Measurements from ENCODE around the gene CLINT1. TPM values are rescaled to one million over a fixed set of nuclear protein-coding genes. Genes with fewer than 3 reads are reported as not detected.
"Not testable (repeated sequence)": the region's sequence is repeated elsewhere in the genome, so short reads cannot be mapped to it uniquely, and the experiment has no call there.

CLINT1 gene
- total RNA-seq = 102 TPM

GRCh38 chr5:157858527-157859226 lies at the start of gene CLINT1:
CLINT1 (minus strand) TSS chr5:157859145; CDS start chr5:157858970, 175 bp downstream.
- ATAC-seq = peak; percentile 95

DNA sequence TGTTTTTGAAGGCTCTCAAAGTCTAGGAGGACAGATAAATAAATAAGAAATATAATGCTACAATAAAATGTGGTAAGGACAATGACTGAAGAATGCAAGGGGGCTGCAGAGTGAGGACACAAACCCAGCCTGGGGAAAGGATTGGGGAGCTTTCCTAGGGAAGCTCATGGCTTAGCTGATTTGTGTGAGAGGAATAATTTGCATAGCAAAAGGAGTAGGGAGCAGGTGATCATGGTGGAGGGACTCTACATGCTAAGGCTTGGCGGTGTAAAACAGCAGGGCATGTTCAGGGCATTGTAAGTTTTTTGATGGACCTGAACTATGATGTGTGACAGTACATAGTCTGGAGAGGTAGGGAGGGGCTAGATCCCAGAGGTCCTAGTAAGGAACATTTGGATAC lies 49.5 kb upstream of the CLINT1 start:
- no peak for ATAC-seq

DNA sequence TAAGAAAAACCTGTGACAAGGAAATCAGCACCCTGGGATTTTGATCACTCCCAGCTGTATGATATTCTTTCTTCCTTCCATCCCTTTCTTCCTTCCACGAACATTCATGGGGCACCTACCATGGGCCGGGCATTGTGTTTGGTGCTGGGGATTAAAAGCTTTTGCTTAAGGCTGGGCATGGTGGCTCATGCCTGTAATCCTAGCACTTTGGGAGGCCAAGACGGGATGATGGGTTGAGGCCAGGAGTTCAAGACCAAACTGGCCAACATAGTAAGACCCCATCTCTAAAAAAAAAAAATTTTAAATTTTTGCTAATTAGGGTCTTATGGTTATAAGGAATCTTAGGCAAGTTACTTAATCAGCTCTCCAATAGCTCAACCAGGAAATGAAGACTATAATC lies 48.5 kb upstream of the CLINT1 start:
- no peak for ATAC-seq

DNA sequence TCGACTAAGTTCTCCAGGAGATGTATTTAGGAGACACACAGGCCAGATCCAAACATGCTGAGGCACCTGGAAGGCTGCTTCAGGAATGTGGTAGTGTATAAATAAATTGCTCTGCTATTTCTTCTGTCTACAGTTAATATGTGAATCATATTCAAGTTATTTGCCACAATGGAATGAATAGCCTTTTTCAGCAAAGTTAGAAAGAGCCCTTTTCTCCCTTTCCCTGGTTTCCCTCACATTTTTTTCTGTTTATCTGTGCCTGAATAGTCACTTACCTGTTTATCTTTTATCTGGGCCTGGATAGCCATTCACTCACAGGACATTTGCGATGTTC lies 44.1 kb upstream of the CLINT1 start:
- no peak for ATAC-seq

- ATAC-seq = peak; percentile 75
Measured at GRCh38 chr5:157902449-157903116, 43.6 kb upstream of the CLINT1 start.

GRCh38 chr5:157900644-157901043 lies 41.7 kb upstream of the CLINT1 start:
- ATAC-seq = no peak

DNA sequence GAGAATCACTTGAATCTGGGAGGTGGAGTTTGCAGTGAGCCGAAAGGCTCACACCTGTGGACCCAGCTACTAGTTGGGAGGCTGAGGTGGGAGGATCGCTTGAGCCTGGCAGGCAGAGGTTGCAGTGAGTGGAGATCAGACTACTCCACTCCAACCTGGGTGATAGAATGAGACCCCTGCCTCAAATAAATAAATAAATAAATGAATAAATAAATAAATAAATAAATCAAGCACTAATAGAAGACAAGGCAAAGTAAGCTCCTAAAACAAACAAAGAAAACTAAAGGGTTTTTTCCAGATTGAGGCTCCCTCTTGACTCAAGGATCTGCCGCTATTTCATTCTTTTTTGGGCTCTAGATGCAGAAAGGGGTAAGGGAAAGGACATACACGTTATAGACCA lies 34.7 kb upstream of the CLINT1 start:
- ATAC-seq = no peak

DNA sequence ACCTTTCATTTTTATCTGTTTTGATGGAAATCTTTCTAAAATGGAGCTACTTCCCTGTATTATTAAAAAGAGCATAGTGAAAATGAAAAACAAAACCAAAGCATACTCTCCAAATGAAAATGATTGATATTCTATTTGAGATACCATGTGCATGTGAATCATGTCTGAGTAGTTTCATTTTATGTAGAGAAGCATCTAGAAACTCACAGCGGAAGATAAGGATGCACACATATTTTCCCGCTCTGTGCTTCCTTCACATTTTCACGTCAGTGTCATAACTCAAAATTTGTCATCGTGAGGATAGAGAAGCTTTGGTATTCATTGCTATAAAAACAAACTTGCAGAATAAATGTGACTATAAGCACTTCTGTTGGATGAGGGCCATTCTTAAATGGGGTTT lies 34.0 kb upstream of the CLINT1 start:
- ATAC-seq = no peak

GRCh38 chr5:157890836-157891597 lies 32.1 kb upstream of the CLINT1 start:
- ATAC-seq = peak; percentile 65

- peak; percentile 93 for ATAC-seq
Measured at GRCh38 chr5:157888814-157889532, 30.0 kb upstream of the CLINT1 start.

DNA sequence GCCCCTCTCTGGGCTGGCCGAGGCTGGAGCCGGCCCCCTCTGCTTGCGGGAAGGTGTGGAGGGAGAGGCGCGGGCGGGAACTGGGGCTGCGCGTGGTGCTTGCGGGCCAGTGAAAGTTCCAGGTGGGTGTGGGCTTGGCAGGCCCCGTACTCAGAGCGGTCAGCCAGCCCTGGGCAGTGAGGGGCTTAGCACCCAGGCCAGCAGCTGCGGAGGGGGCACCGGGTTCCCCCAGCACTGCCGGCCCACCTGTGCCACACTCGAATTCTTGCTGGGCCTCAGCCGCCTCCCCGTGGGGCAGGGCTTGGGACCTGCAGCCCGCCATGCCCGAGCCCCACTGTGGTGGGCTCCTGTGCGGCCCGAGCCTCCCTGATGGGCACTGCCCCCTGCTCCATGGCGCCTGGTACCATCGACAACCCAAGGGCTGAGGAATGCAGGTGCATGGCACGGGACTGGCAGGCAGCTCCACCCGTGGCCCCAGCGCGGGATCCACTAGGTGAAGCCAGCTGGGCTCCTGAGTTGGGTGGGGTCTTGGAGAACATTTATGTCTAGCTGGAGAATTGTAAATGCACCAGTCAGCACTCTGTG lies 27.9 kb upstream of the CLINT1 start:
- no peak for ATAC-seq

DNA sequence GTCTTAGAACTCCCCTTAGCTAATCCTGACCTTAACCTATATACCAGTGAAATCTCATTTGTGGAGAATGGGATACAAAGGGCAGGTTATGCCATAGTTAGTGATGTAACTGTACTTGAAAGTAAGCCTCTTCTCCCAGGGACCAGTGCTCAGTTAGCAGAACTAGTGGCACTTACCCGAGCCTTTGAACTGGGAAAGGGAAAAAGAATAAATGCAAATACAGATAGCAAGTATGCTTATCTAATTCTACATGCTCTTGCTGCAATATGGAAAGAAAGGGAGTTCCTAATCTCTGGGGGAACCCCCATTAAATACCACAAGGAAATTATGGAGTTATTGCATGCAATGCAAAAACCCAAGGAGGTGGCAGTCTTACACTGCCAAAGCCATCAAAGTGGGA lies 26.1 kb upstream of the CLINT1 start:
- not testable (repeated sequence) for ATAC-seq

DNA sequence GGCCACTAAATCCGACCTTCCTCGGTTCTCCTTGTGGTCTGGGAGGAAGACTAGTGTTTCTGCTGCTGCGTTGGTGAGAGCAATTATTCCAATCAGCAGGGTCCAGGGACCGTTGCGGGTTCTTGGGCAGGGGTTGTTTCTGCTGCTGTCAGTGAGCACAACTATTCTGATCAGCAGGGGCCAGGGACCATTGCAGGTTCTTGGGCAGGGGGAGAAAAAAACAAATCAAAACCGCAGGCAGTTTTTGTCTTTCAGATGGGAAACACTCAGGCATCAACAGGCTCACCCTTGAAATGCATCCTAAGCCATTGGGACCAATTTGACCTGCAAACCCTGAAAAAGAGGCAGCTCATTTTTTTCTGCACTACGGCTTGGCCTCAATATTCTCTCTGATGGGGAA lies 22.6 kb upstream of the CLINT1 start:
- not testable (repeated sequence) for ATAC-seq

DNA sequence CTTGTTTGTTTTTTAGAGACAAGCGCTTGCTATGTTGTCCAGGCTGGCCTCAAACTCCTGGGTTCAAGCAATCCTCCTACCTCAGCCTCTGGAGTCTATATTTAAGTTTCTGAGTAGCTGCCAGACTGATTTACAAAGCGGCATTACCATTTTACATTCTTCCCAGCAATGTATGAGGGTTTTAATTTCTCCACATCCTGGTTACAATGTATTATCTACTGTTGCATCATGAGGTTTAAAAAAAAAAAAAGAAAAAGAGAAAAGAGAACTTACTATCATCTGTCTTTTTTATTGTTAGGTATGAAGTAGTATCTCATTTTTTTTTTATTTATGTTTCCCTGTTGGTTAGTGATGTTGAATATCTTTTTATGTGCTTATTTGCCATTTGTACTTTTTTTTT lies 18.9 kb upstream of the CLINT1 start:
- no peak for ATAC-seq

GRCh38 chr5:157874861-157875260 lies 15.9 kb upstream of the CLINT1 start:
- ATAC-seq = peak; percentile 63

DNA sequence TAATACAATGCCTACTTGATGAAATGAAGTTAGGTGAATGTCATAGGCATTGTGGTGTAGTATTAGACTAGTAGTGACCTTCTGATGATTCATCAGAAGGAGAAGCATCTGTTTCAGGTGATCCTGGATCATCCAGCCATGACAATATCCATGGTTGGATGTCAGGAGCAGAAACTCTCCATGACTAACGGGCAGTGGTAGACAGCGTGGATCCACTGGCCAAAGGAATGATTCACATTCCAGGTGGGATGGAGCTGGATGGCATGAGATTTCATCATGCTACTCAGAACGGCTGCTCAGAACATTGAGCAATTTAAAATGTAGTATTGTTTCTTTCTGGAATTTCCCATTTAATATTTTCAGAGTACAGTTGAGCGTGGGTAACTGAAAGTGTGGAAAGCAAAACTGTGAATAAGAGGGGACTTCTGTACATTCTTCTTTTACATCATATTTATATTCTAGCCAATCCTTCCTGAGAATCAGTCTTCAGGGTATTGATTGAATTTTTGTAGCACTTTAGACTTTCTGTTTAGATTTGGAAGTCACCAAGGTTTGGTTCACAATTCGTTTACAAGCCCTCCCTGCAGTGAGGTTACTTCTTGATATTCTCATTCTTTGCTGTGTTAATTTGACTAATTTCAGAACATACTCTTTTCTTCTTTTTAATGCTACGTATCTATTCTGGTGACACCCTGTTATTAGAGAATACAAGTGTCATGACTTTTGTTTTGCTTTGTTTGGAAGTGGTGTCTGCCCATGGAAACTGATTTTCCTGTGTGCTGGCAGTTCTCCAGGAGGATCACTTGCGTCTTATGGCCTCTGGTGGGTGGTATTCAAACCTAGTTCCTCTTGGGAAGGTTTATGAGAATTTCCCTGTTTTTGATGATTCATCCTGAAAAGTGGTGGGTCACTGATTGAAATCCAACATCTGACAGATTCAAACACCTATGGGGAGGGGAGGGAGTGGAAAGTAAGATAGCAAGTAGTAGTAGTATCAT lies 12.2 kb upstream of the CLINT1 start:
- ATAC-seq = peak; percentile 87

DNA sequence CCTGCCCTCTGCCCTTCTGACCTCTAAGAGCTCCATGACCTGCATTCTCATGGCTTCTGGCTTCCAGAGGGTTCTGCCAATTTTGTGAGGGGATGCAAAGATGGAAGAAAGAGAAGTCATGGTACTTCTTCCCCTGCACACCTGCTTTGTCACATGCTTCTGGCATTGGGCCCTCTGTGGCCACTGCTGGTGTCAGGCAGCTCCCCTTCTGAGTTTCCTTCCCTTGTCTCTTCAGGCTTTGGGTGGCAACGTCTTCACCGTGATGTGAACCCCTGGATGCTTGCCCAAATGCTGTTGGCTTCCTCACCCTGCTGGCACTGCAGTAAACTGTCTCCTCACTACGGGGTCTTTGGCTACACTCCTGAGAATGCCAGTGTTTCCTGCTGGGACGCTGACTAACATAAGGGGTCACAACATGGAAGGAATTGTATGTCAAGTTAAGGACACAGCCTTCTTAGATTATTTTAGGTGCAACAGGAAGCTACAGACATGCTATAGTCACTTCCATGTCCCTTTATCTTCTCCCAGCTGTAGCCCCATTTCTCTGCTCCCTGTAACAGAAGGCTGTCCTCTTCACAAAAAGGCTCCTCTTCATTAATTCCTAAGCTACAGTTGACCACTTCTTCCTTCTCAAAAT lies 8.9 kb upstream of the CLINT1 start:
- ATAC-seq = no peak

DNA sequence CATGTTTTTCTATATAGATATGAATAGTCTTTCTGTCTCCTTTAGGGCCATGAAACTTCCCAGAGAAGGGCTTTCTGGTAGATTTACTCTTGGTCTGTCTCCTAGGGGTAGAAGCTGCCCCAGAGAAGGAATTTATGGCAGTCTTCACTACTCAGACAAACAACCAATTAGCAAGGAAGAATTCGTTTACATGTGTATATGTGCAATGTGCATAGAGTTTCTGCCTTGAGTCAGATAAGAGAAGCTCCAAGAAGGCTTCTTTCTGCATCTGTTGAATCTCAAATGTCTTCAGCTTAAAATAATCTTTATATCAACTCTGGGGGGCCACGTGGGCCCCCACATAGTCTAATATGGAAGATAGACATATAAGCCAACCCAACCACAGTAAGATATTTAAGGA lies 7.6 kb upstream of the CLINT1 start:
- ATAC-seq = no peak

DNA sequence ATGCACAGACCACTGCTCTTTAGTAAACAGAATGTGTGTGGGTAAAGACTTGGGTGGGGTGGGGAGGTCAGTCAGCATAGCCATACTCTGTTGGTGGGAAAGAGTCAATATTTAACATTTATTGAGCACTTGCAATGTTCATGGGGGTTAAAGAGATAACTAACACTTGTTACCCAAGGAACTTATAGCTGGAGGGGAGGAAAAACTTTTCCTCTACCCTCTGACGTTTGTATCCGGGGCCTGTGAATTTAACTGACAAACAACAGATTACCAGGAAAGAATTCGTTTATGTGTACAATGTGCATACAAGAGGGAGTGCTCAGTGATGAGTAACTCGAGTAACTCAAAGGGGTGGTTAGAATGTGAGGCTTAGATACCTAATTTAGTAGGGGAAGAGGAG lies 6.8 kb upstream of the CLINT1 start:
- ATAC-seq = no peak

- ATAC-seq = no peak
Measured at GRCh38 chr5:157864067-157864466, 5.1 kb upstream of the CLINT1 start.
